GM18505 (cell line): Measurements from ENCODE around the gene SEMA3E.

Experiments used
- ATAC-seq: cut with Tn5 transposase; IDR thresholded peaks from one replicate; pipeline ENCODE4 v1.9.1; 2021; ENCODE audit not compliant: unreplicated experiment
- POLR2A ChIP-seq: IDR thresholded peaks from 4 replicates; pipeline ENCODE4 v1.6.1; 2011; ENCODE audit warnings: borderline replicate concordance; ENCODE audit not compliant: insufficient read depth, insufficient read length; ENCODE audit errors: extremely low read depth

SEMA3E gene

GRCh38 chr7:83663131-83663530 is 14.2 kb upstream of the SEMA3E start:
- TF ChIP-seq POLR2A, result no peak
- no peak for ATAC-seq

DNA sequence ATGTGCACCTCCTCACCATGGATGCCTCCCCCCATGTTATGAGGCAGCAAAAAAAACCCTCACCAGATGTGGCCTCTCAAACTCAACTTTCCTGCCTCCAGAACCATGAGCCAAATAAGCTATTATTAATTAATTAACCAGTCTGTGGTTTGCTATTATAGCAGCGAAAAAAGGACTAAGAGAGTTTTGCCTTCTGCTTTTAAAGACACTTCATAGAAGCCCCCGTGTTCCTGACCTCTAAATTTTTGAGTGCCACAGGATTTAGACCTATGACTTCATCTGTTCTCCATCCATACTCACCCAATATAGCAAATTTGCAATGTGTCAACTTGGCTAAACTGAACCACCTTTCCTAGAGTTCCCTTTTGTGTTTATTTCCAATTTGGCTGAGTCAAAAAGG is 9.2 kb upstream of the SEMA3E start:
- no peak for TF ChIP-seq POLR2A
- ATAC-seq, result no peak

DNA sequence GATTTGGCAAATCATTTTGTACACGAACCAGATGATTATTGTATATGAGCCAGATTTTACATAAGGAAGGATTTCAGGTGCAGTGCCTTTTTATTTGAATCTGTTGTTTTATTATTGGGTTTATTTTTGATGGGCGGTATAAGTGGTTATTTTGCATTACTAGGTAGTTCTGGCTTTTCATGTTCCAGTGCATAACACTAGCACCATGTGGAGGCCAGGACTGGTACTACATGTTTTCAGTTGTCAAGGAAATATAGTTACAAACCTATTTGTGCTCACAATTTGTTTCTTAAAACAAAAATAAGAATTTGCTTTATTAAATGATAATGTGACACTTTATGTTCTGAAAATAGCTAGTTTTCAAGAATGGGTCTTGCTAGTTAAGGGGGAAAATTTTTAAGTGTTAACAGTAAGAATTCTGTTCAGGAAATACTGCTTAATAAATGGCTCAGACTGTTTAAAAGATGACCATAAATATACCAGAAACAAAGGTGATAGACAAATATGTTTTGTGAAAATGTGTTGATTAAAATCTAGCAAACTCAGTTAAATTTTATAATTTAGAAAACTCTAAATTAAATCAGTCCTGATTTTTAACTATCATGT is 7.1 kb upstream of the SEMA3E start:
- ATAC-seq, result peak; percentile 89

GRCh38 chr7:83652481-83652880 is 3.5 kb upstream of the SEMA3E start:
- no peak for TF ChIP-seq POLR2A
- no peak for ATAC-seq

More for the DNA sequence above, 7.1 kb upstream of the SEMA3E start:
- no peak for TF ChIP-seq POLR2A

- no peak for TF ChIP-seq POLR2A
- no peak for ATAC-seq
Measured at GRCh38 chr7:83649701-83650100, 762 bp upstream of the SEMA3E start.

- TF ChIP-seq POLR2A, result no peak
- no peak for ATAC-seq
Measured at GRCh38 chr7:83646027-83646426, 2.9 kb downstream of the SEMA3E start.

- TF ChIP-seq POLR2A, result no peak
- ATAC-seq, result no peak
Measured at GRCh38 chr7:83643739-83644138, 5.2 kb downstream of the SEMA3E start.

DNA sequence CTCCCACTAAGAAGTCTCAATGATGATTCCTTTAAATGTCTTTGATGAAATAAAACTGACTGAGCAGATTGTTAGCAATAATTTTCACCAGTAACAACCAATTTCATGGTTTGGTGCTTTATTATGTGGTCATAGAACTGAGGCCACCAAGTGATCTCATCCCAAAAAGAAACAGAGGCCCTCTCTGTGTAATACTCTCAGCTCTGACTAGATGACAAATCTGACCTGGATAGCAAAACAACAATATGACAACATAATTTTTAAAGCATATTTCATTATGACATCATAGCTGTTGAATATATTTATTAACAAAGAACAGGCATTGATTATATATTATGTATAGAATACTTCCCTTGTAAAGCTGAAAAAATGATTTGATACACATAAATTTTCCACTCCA is 5.9 kb downstream of the SEMA3E start:
- ATAC-seq, result no peak
- TF ChIP-seq POLR2A, result no peak

GRCh38 chr7:83640731-83641537 is 8.0 kb downstream of the SEMA3E start:
- no peak for ATAC-seq
- no peak for TF ChIP-seq POLR2A

GRCh38 chr7:83640240-83640639 is 8.7 kb downstream of the SEMA3E start:
- ATAC-seq, result no peak
- TF ChIP-seq POLR2A, result no peak

- TF ChIP-seq POLR2A, result no peak
- no peak for ATAC-seq
Measured at GRCh38 chr7:83633516-83633915, 15.4 kb downstream of the SEMA3E start.

DNA sequence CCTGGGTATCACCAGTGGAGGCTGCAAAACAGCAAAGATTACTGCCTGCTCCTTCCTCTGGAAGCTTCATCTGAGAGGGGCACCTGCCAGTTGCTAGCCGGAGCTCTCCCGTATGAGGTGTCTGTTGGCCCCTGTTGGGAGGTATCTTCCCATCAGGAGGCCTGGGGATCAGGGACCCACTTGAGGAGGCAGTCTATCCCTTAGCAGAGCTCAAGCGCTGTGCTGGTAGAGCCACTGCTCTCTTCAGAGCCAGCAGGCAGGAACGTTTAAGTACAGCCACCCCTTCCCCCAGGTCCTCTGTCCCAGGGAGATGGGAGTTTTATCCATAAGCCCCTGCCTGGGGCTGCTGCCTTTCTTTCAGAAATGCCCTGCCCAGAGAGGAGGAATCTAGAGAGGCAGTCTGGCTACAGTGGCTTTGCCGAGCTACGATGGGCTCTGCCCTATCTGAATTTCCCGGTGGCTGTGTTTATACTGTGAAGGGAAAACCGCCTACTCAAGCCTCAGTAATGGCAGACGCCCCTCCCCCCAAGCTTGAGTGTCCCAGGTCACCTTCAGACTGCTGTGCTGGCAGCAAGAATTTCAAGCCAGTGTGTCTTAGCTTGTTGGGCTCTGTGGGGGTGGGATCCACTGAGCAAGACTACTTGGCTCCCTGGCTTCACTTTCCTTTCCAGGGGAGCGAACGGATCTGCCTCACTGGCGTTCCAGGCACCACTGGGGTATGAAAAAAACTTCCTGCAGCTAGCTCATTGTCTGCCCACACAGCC is 19.6 kb downstream of the SEMA3E start:
- TF ChIP-seq POLR2A, result no peak
- ATAC-seq, result no peak

- TF ChIP-seq POLR2A, result no peak
- no peak for ATAC-seq
Measured at GRCh38 chr7:83617858-83618257, 31.1 kb downstream of the SEMA3E start.
